Measurements from ENCODE around the gene EIF3L. TPM values are rescaled to one million over a fixed set of nuclear protein-coding genes. Genes with fewer than 3 reads are reported as not detected.

Gene EIF3L
- total RNA-seq, 1 donor from 2014 or later = 732 TPM

GRCh38 chr22:37852418-37852817 lies 3.2 kb downstream of the EIF3L start:
- Mint-ChIP-seq H3K27ac (ENCODE audit: unreplicated experiment) (peak overlapping the region; percentile 61), H3K4me1 (ENCODE audit: unreplicated experiment) (peaks cover 18% of the 10 kb centered on the region)

GRCh38 chr22:37854946-37855345 lies 5.7 kb downstream of the EIF3L start:
- TF ChIP-seq CTCF (IDR thresholded peaks at IDR 0.05; ENCODE audit: unreplicated experiment) = no peak
- no peak for DNase-seq (ENCODE audit: low spot score)
- Mint-ChIP-seq H3K4me1 (ENCODE audit: unreplicated experiment) (peaks cover 6% of the 10 kb centered on the region), H3K27ac (ENCODE audit: unreplicated experiment) (no peak overlapping the region), H3K9me3 (ENCODE audit: unreplicated experiment) (no peaks in the 10 kb centered on the region), H3K36me3 (ENCODE audit: low read depth, unreplicated experiment) (peaks cover 36% of the 10 kb centered on the region), H3K27me3 (ENCODE audit: unreplicated experiment) (peaks cover 4% of the 10 kb centered on the region), H3K4me3 (ENCODE audit: unreplicated experiment) (no peak overlapping the region)

More at GRCh38 chr22:37852418-37852817, 3.2 kb downstream of the EIF3L start:
- DNase-seq (ENCODE audit: low spot score) = no peak
- H3K36me3 Mint-ChIP-seq (ENCODE audit: low read depth, unreplicated experiment) = peaks cover 42% of the 10 kb centered on the region
- no peak overlapping the region for H3K4me3 Mint-ChIP-seq (ENCODE audit: unreplicated experiment)
- H3K27me3 Mint-ChIP-seq (ENCODE audit: unreplicated experiment) = peaks cover 8% of the 10 kb centered on the region
- TF ChIP-seq CTCF (IDR thresholded peaks at IDR 0.05; ENCODE audit: unreplicated experiment) = no peak
- H3K9me3 Mint-ChIP-seq (ENCODE audit: unreplicated experiment) = no peaks in the 10 kb centered on the region

- peaks cover 37% of the 10 kb centered on the region for H3K36me3 Mint-ChIP-seq (ENCODE audit: low read depth, unreplicated experiment)
- H3K4me1 Mint-ChIP-seq (ENCODE audit: unreplicated experiment) = peaks cover 5% of the 10 kb centered on the region
- H3K4me3 Mint-ChIP-seq (ENCODE audit: unreplicated experiment) = no peak overlapping the region
- H3K27me3 Mint-ChIP-seq (ENCODE audit: unreplicated experiment) = peaks cover 4% of the 10 kb centered on the region
- H3K27ac Mint-ChIP-seq (ENCODE audit: unreplicated experiment) = no peak overlapping the region
- TF ChIP-seq CTCF (IDR thresholded peaks at IDR 0.05; ENCODE audit: unreplicated experiment) = no peak
- H3K9me3 Mint-ChIP-seq (ENCODE audit: unreplicated experiment) = no peaks in the 10 kb centered on the region
- no peak for DNase-seq (ENCODE audit: low spot score)
These were observed 6.2 kb downstream of the EIF3L start for GRCh38 chr22:37855462-37855861.

GRCh38 chr22:37860796-37861421 lies 11.7 kb downstream of the EIF3L start:
- no peak overlapping the region for H3K27ac Mint-ChIP-seq (ENCODE audit: unreplicated experiment)
- H3K4me3 Mint-ChIP-seq (ENCODE audit: unreplicated experiment) = no peak overlapping the region
- DNase-seq (ENCODE audit: low spot score) = no peak
- no peaks in the 10 kb centered on the region for H3K9me3 Mint-ChIP-seq (ENCODE audit: unreplicated experiment)
- no peaks in the 10 kb centered on the region for H3K4me1 Mint-ChIP-seq (ENCODE audit: unreplicated experiment)
- no peaks in the 10 kb centered on the region for H3K27me3 Mint-ChIP-seq (ENCODE audit: unreplicated experiment)
- no peak for TF ChIP-seq CTCF (IDR thresholded peaks at IDR 0.05; ENCODE audit: unreplicated experiment)
- H3K36me3 Mint-ChIP-seq (ENCODE audit: low read depth, unreplicated experiment) = peaks cover 32% of the 10 kb centered on the region

GRCh38 chr22:37862570-37863325 lies 13.5 kb downstream of the EIF3L start:
- peak overlapping the region; percentile 42 for H3K4me3 Mint-ChIP-seq (ENCODE audit: unreplicated experiment)
- H3K36me3 Mint-ChIP-seq (ENCODE audit: low read depth, unreplicated experiment) = peaks cover 33% of the 10 kb centered on the region
- DNase-seq (ENCODE audit: low spot score) = no peak

More at GRCh38 chr22:37862570-37863325, 13.5 kb downstream of the EIF3L start:
- Mint-ChIP-seq H3K4me1 (ENCODE audit: unreplicated experiment) (no peaks in the 10 kb centered on the region), H3K27me3 (ENCODE audit: unreplicated experiment) (no peaks in the 10 kb centered on the region), H3K27ac (ENCODE audit: unreplicated experiment) (no peak overlapping the region), H3K9me3 (ENCODE audit: unreplicated experiment) (no peaks in the 10 kb centered on the region)
- no peak for TF ChIP-seq CTCF (IDR thresholded peaks at IDR 0.05; ENCODE audit: unreplicated experiment)
